Bronchial epithelial cell (primary cell): ENCODE measurements around the gene POLR2I. TPM values are rescaled to one million over a fixed set of nuclear protein-coding genes. Genes with fewer than 3 reads are reported as not detected.

ENCODE experiments used
- DNase-seq: peaks from one replicate; pipeline ENCODE4 v3.0.0-alpha.2; 2010; ENCODE audit warnings: low read depth
- FAIRE-seq: peaks from 2 replicates; lab custom pipeline; 2011; peaks lifted over from hg19 to GRCh38; lab: Jason Lieb, UNC
- H3K27me3 ChIP-seq: 2 replicates; pipeline ENCODE4 v1.5.1; 2011; ENCODE audit warnings: low read length; ENCODE audit not compliant: control insufficient read depth, insufficient read depth
- H3K36me3 ChIP-seq: 2 replicates; pipeline ENCODE4 v1.5.1; 2011; ENCODE audit warnings: low read length; ENCODE audit not compliant: control insufficient read depth, insufficient read depth
- H3K4me3 ChIP-seq: 2 replicates; pipeline ENCODE4 v1.5.1; 2011; ENCODE audit warnings: mild to moderate bottlenecking, low read depth, low read length, control low read depth
- CTCF ChIP-seq: IDR thresholded peaks from 2 replicates; pipeline ENCODE4 v1.5.1; 2011; ENCODE audit warnings: mild to moderate bottlenecking, moderate library complexity, low read length, control low read depth, inconsistent platforms; ENCODE audit not compliant: insufficient read depth, severe bottlenecking
- total RNA-seq: library from RNA; depleted of rRNA; stranded (reverse); fragments of >200 nt; gene quantifications from 2 replicates; pipeline ENCODE4 v1.2.1, GENCODE V29; 2014

POLR2I gene
- total RNA-seq, 1 donor from 2014 or later = 68.2 TPM

GRCh38 chr19:36090910-36091695 lies 23.6 kb downstream of the POLR2I start:
- Histone ChIP-seq H3K36me3 (peaks cover 1% of the 10 kb centered on the region), H3K27me3 (no peaks in the 10 kb centered on the region), H3K4me3 (no peak overlapping the region)
- FAIRE-seq (no peak), DNase-seq (no peak)
- TF ChIP-seq CTCF = no peak

- peaks cover 1% of the 10 kb centered on the region for H3K36me3 ChIP-seq
- H3K27me3 ChIP-seq = no peaks in the 10 kb centered on the region
- no peak for FAIRE-seq
- DNase-seq = no peak
- no peak overlapping the region for H3K4me3 ChIP-seq
- TF ChIP-seq CTCF = no peak
These were observed 24.8 kb downstream of the POLR2I start for GRCh38 chr19:36089847-36090246.

- no peak overlapping the region for H3K4me3 ChIP-seq
- H3K27me3 ChIP-seq = no peaks in the 10 kb centered on the region
- TF ChIP-seq CTCF = no peak
- no peak for DNase-seq
- peaks cover 1% of the 10 kb centered on the region for H3K36me3 ChIP-seq
- no peak for FAIRE-seq
These were observed 28.3 kb downstream of the POLR2I start for GRCh38 chr19:36086326-36086725.

- no peaks in the 10 kb centered on the region for H3K27me3 ChIP-seq
- no peak for TF ChIP-seq CTCF
- no peaks in the 10 kb centered on the region for H3K36me3 ChIP-seq
- DNase-seq = no peak
- FAIRE-seq = no peak
- no peak overlapping the region for H3K4me3 ChIP-seq
These were observed 30.3 kb downstream of the POLR2I start for GRCh38 chr19:36084231-36085009.

GRCh38 chr19:36082916-36083315 lies 31.8 kb downstream of the POLR2I start:
- Histone ChIP-seq H3K36me3 (no peaks in the 10 kb centered on the region), H3K4me3 (no peak overlapping the region), H3K27me3 (no peaks in the 10 kb centered on the region)
- DNase-seq (no peak), FAIRE-seq (no peak)
- TF ChIP-seq CTCF = no peak
